Activated CD8-positive, alpha-beta memory T cell treated with anti-CD3 and anti-CD28 coated beads for 4 hours (primary cell): ENCODE data around the gene SRCIN1.
"Not testable (repeated sequence)": the region's sequence is repeated elsewhere in the genome, so short reads cannot be mapped to it uniquely, and the experiment has no call there.

Experiments used
- DNase-seq, 2 donors: peaks; one replicate each; pipeline ENCODE4 v3.0.0-alpha.2; 2020; ENCODE audit warnings: low read depth in 2 of 2

The SRCIN1 gene

GRCh38 chr17:38605841-38606645, at the start of gene SRCIN1:
TSS of gene SRCIN1 (minus strand) at chr17:38605952. CDS start at chr17:38605705, 247 bp downstream.
- DNase-seq = peak in 1 of 2 donors; percentile 17

GRCh38 chr17:38654411-38655398, 49.0 kb upstream of the SRCIN1 start:
- DNase-seq = no peak

GRCh38 chr17:38653679-38654078, 47.9 kb upstream of the SRCIN1 start:
- DNase-seq = no peak

GRCh38 chr17:38653230-38653629, 47.5 kb upstream of the SRCIN1 start:
- DNase-seq = no peak

- not testable (repeated sequence) for DNase-seq
Measured at GRCh38 chr17:38650653-38651173, 45.0 kb upstream of the SRCIN1 start.

GRCh38 chr17:38637951-38638350, 32.2 kb upstream of the SRCIN1 start:
- DNase-seq = no peak

GRCh38 chr17:38636054-38636453, 30.3 kb upstream of the SRCIN1 start:
- no peak for DNase-seq

- DNase-seq = no peak
Measured at GRCh38 chr17:38632334-38632733, 26.6 kb upstream of the SRCIN1 start.

GRCh38 chr17:38628441-38628840, 22.7 kb upstream of the SRCIN1 start:
- DNase-seq = no peak

- DNase-seq = no peak
Measured at GRCh38 chr17:38627957-38628356, 22.2 kb upstream of the SRCIN1 start.

- not testable (repeated sequence) for DNase-seq
Measured at GRCh38 chr17:38626606-38627226, 21.0 kb upstream of the SRCIN1 start.

GRCh38 chr17:38625482-38625881, 19.7 kb upstream of the SRCIN1 start:
- DNase-seq = no peak

- not testable (repeated sequence) for DNase-seq
Measured at GRCh38 chr17:38624782-38625355, 19.1 kb upstream of the SRCIN1 start.

- DNase-seq = no peak
Measured at GRCh38 chr17:38621538-38621937, 15.8 kb upstream of the SRCIN1 start.

GRCh38 chr17:38620551-38621277, 15.0 kb upstream of the SRCIN1 start:
- DNase-seq = no peak

- no peak for DNase-seq
Measured at GRCh38 chr17:38619937-38620550, 14.3 kb upstream of the SRCIN1 start.

- no peak for DNase-seq
Measured at GRCh38 chr17:38619451-38619795, 13.7 kb upstream of the SRCIN1 start.

- no peak for DNase-seq
Measured at GRCh38 chr17:38617967-38618760, 12.4 kb upstream of the SRCIN1 start.

- no peak for DNase-seq
Measured at GRCh38 chr17:38617074-38617860, 11.5 kb upstream of the SRCIN1 start.
